OCI-LY3 (cell line): ENCODE results near the gene UBXN2A.

Source experiments
- H2AFZ ChIP-seq: fragments of 200-600, 300-600 bp; shearing (Covaris generic); 2 replicates; pipeline ENCODE4 v1.6.0; 2014; ENCODE audit warnings: antibody characterized with exemption, low read depth, low read length
- H3K27ac ChIP-seq: fragments of 200-600, 300-600 bp; sonication (generic); 2 replicates; pipeline ENCODE4 v1.5.1; 2014; ENCODE audit warnings: mild to moderate bottlenecking, low read length, moderate library complexity, mixed read lengths
- H3K27me3 ChIP-seq: fragments of 200-600, 300-600 bp; sonication (generic); 2 replicates; pipeline ENCODE4 v1.6.1; 2014; ENCODE audit warnings: low read depth, low read length, mixed read lengths
- H3K36me3 ChIP-seq: fragments of 200-600, 300-600 bp; sonication (generic); replicated peaks from 2 replicates; pipeline ENCODE3; 2014; ENCODE audit warnings: low read depth, low read length, mixed read lengths
- H3K4me1 ChIP-seq: fragments of 300-600, 200-600 bp; sonication (generic); 2 replicates; pipeline ENCODE4 v1.6.1; 2014; ENCODE audit warnings: low read length, mixed read lengths
- H3K4me2 ChIP-seq: fragments of 200-600, 300-600 bp; sonication (generic); 2 replicates; pipeline ENCODE4 v1.6.1; 2014; ENCODE audit warnings: low read length, mixed read lengths
- H3K4me3 ChIP-seq: fragments of 300-600, 200-600 bp; sonication (generic); 2 replicates; pipeline ENCODE4 v1.5.1; 2014; ENCODE audit warnings: antibody characterized with exemption, mild to moderate bottlenecking, low read length, moderate library complexity
- H3K79me2 ChIP-seq: fragments of 300-600, 200-600 bp; shearing (Covaris generic); 2 replicates; pipeline ENCODE4 v1.6.1; 2014; ENCODE audit warnings: mild to moderate bottlenecking, low read length, mixed read lengths
- H3K9ac ChIP-seq: fragments of 300-600, 200-600 bp; shearing (Covaris generic); 2 replicates; pipeline ENCODE4 v1.6.0; 2014; ENCODE audit warnings: mild to moderate bottlenecking, low read length, moderate library complexity
- H3K9me3 ChIP-seq: fragments of 200-600, 300-600 bp; shearing (Covaris generic); 2 replicates; pipeline ENCODE4 v1.6.1; 2014; ENCODE audit warnings: low read length, mixed read lengths; ENCODE audit not compliant: insufficient read depth
- H4K20me1 ChIP-seq: fragments of 200-600, 300-600 bp; sonication (generic); 2 replicates; pipeline ENCODE4 v1.6.1; 2016; ENCODE audit warnings: low read length, mixed read lengths; ENCODE audit not compliant: insufficient read depth
- CTCF ChIP-seq: fragments of 200-600, 300-600 bp; sonication (generic); IDR thresholded peaks from 2 replicates; pipeline ENCODE4 v1.5.1; 2014; ENCODE audit warnings: antibody characterized with exemption, low read length, low read depth
- EZH2phosphoT487 ChIP-seq: fragments of 200-600 bp; shearing (Covaris generic); IDR thresholded peaks from 2 replicates; pipeline ENCODE4 v1.6.1; 2018; ENCODE audit warnings: antibody characterized with exemption, mixed run types, low read depth

The UBXN2A gene

GRCh38 chr2:23941644-23942043 lies 1.4 kb downstream of the UBXN2A start:
- Histone ChIP-seq H3K9ac (no peak overlapping the region), H3K79me2 (peaks cover 12% of the 10 kb centered on the region), H3K4me2 (peak overlapping the region; percentile 96), H3K4me3 (peak overlapping the region; percentile 85; the same call in 1 of the 2 replicates), H3K4me1 (peaks cover 9% of the 10 kb centered on the region; the same call in 1 of the 2 replicates), H3K27ac (no peak overlapping the region), H3K27me3 (peaks cover 8% of the 10 kb centered on the region; the same call in 1 of the 2 replicates), H3K36me3 (no peaks in the 10 kb centered on the region), H2AFZ (no peak overlapping the region), H4K20me1 (no peaks in the 10 kb centered on the region; the same call in 1 of the 2 replicates), H3K9me3 (no peaks in the 10 kb centered on the region)
- TF ChIP-seq EZH2phosphoT487 (no peak), CTCF (no peak)

- no peaks in the 10 kb centered on the region; the same call in 1 of the 2 replicates for H4K20me1 ChIP-seq
- H3K27me3 ChIP-seq: peaks cover 8% of the 10 kb centered on the region; the same call in 1 of the 2 replicates
- no peak overlapping the region for H3K4me3 ChIP-seq
- H3K9me3 ChIP-seq: no peaks in the 10 kb centered on the region
- H3K9ac ChIP-seq: no peak overlapping the region
- TF ChIP-seq CTCF: no peak
- no peak for TF ChIP-seq EZH2phosphoT487
- H3K79me2 ChIP-seq: peaks cover 12% of the 10 kb centered on the region
- H3K4me2 ChIP-seq: no peak overlapping the region
- H3K36me3 ChIP-seq: no peaks in the 10 kb centered on the region
- no peak overlapping the region for H3K27ac ChIP-seq
- no peak overlapping the region for H2AFZ ChIP-seq
- H3K4me1 ChIP-seq: peaks cover 9% of the 10 kb centered on the region; the same call in 1 of the 2 replicates
Measured at GRCh38 chr2:23943666-23944065, 3.4 kb downstream of the UBXN2A start.

GRCh38 chr2:23944527-23944926 lies 4.3 kb downstream of the UBXN2A start:
- H3K79me2 ChIP-seq: peaks cover 12% of the 10 kb centered on the region
- H3K4me2 ChIP-seq: no peak overlapping the region
- H4K20me1 ChIP-seq: no peaks in the 10 kb centered on the region; the same call in 1 of the 2 replicates

GRCh38 chr2:23944976-23945375 lies 4.7 kb downstream of the UBXN2A start:
- H3K27ac ChIP-seq: no peak overlapping the region
- H3K79me2 ChIP-seq: peaks cover 12% of the 10 kb centered on the region
- H4K20me1 ChIP-seq: no peaks in the 10 kb centered on the region; the same call in 1 of the 2 replicates
- no peaks in the 10 kb centered on the region for H3K36me3 ChIP-seq
- no peak overlapping the region for H3K4me3 ChIP-seq
- no peak overlapping the region for H2AFZ ChIP-seq
- H3K4me1 ChIP-seq: peaks cover 4% of the 10 kb centered on the region; the same call in 1 of the 2 replicates
- H3K9ac ChIP-seq: no peak overlapping the region
- H3K27me3 ChIP-seq: no peaks in the 10 kb centered on the region
- no peak for TF ChIP-seq CTCF
- no peak for TF ChIP-seq EZH2phosphoT487
- H3K9me3 ChIP-seq: no peaks in the 10 kb centered on the region
- H3K4me2 ChIP-seq: no peak overlapping the region

More at GRCh38 chr2:23944527-23944926, 4.3 kb downstream of the UBXN2A start:
- H3K27me3 ChIP-seq: no peaks in the 10 kb centered on the region
- H3K9ac ChIP-seq: no peak overlapping the region
- H3K36me3 ChIP-seq: no peaks in the 10 kb centered on the region
- no peak overlapping the region for H2AFZ ChIP-seq
- TF ChIP-seq CTCF: no peak
- TF ChIP-seq EZH2phosphoT487: no peak
- H3K27ac ChIP-seq: no peak overlapping the region
- no peak overlapping the region for H3K4me3 ChIP-seq
- peaks cover 4% of the 10 kb centered on the region; the same call in 1 of the 2 replicates for H3K4me1 ChIP-seq
- no peaks in the 10 kb centered on the region for H3K9me3 ChIP-seq
